GM23248 (cell line): ENCODE data around the gene CAPS. TPM values are rescaled to one million over a fixed set of nuclear protein-coding genes. Genes with fewer than 3 reads are reported as not detected.

Experiments
- DNase-seq: peaks from one replicate; pipeline ENCODE4 v3.0.0-alpha.2; 2015
- H2AFZ ChIP-seq: fragments of 200-600 bp; sonication (generic); 2 replicates; pipeline ENCODE4 v1.6.1; 2016; ENCODE audit warnings: antibody characterized with exemption
- H3F3A ChIP-seq: fragments of 200-600 bp; sonication (generic); 2 replicates; pipeline ENCODE4 v1.6.1; 2016; ENCODE audit warnings: mild to moderate bottlenecking, antibody characterized with exemption, mixed run types; ENCODE audit not compliant: insufficient read depth
- H3K27ac ChIP-seq: fragments of 200-600 bp; sonication (generic); 2 replicates; pipeline ENCODE4 v1.5.1; 2016; ENCODE audit warnings: mild to moderate bottlenecking
- H3K27me3 ChIP-seq: fragments of 200-600 bp; sonication (generic); replicated peaks from 2 replicates; pipeline ENCODE4 v1.6.1; 2016; ENCODE audit warnings: mild to moderate bottlenecking; ENCODE audit not compliant: insufficient read depth
- H3K36me3 ChIP-seq: fragments of 200-600 bp; sonication (generic); 2 replicates; pipeline ENCODE4 v1.6.1; 2016; ENCODE audit warnings: low read depth, mild to moderate bottlenecking
- H3K4me1 ChIP-seq: fragments of 200-600 bp; sonication (generic); 2 replicates; pipeline ENCODE4 v1.6.1; 2016; ENCODE audit warnings: mild to moderate bottlenecking; ENCODE audit not compliant: insufficient read depth
- H3K4me2 ChIP-seq: fragments of 200-600 bp; sonication (generic); one replicate; pipeline ENCODE4 v1.6.1; 2016; ENCODE audit warnings: mild to moderate bottlenecking; ENCODE audit not compliant: unreplicated experiment
- H3K4me3 ChIP-seq: fragments of 200-600 bp; sonication (generic); 2 replicates; pipeline ENCODE4 v1.5.1; 2016; ENCODE audit warnings: mild to moderate bottlenecking
- H3K79me2 ChIP-seq: fragments of 200-600 bp; sonication (generic); 2 replicates; pipeline ENCODE4 v1.6.1; 2016; ENCODE audit warnings: mild to moderate bottlenecking; ENCODE audit not compliant: insufficient read depth
- H3K9ac ChIP-seq: fragments of 200-600 bp; sonication (generic); 2 replicates; pipeline ENCODE4 v1.6.1; 2016; ENCODE audit warnings: mild to moderate bottlenecking
- H3K9me2 ChIP-seq: fragments of 200-600 bp; sonication (generic); 2 replicates; pipeline ENCODE4 v1.6.1; 2016; ENCODE audit warnings: mixed run types, mild to moderate bottlenecking, moderate library complexity; ENCODE audit not compliant: insufficient read depth
- H3K9me3 ChIP-seq: fragments of 200-600 bp; sonication (generic); one replicate; pipeline ENCODE4 v1.6.1; 2017; ENCODE audit warnings: low read depth
- H4K20me1 ChIP-seq: fragments of 200-600 bp; sonication (generic); 2 replicates; pipeline ENCODE4 v1.6.0; 2016; ENCODE audit not compliant: insufficient read depth
- EZH2 ChIP-seq: fragments of 200-600 bp; sonication (generic); IDR thresholded peaks from 2 replicates; pipeline ENCODE4 v1.6.1; 2018; ENCODE audit warnings: antibody characterized with exemption, mild to moderate bottlenecking; ENCODE audit not compliant: insufficient read depth, poor library complexity, severe bottlenecking
- EZH2phosphoT487 ChIP-seq: fragments of 200-600 bp; sonication (generic); IDR thresholded peaks from 2 replicates; pipeline ENCODE4 v1.6.1; 2018; ENCODE audit warnings: antibody characterized with exemption, moderate library complexity, mild to moderate bottlenecking, low read depth; ENCODE audit not compliant: insufficient read depth
- WGBS, 2 experiments: methylation state at CpG; one replicate each; pipeline ENCODE4 v1.1.6; 2015 to 2017; ENCODE audit warnings: low lambda C conversion rate in 2 of 2, low coverage in 1 of 2; ENCODE audit errors: missing lambda C conversion rate in 2 of 2; 5-methylcytosine and 5-hydroxymethylcytosine counted together
- in situ Hi-C: fragments of 300-500 bp; cut with MboI; formaldehyde crosslinking; loops from 2 replicates; pipeline ENCODE4 v1.15.0; 2020
- polyA plus RNA-seq: library from polyadenylated mRNA; unstranded; fragments of >200 nt; fragmentation: Nextera tagmentation; extraction: Ambion mirVana; gene quantifications from 2 replicates; pipeline ENCODE4 v1.2.1, GENCODE V29; 2016
- total RNA-seq: library from RNA; depleted of rRNA; stranded (reverse); fragments of >200 nt; shearing (Covaris generic); gene quantifications from 2 replicates; pipeline ENCODE4 v1.2.3, GENCODE V29; 2014

The CAPS gene
- total and polyA plus RNA-seq, 2 experiments from 2014 or later = 6.7 to 16.1 TPM

- no peaks in the 10 kb centered on the region for H3K79me2 ChIP-seq
- TF ChIP-seq EZH2 = no peak
- TF ChIP-seq EZH2phosphoT487 = no peak
- WGBS, 2 experiments = 92% methylated on average over 20 to 21 of the region's 21 CpGs
Measured at GRCh38 chr19:5921516-5922160, 7.6 kb downstream of the CAPS start.

DNA sequence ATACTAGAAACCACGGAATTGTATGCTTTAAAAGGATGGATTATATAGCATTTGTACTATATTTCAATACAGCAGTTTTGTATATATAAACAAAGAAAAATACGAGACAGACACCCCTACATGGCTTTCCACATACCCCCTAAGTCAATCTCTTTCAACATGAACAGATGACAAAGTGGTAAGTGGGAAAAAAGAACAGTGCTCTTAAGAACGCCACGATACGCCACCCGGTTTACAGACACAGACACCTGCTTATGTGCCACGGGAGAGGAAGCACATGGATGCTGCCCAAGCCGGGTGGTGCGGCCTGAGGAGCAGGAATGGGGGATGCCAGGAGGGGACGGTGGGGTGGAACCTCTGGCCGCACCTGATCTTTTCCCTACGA, 8.1 kb downstream of the CAPS start:
- no peak overlapping the region for H2AFZ ChIP-seq
- in situ Hi-C loops = no loop called here
- DNase-seq = no peak

More at GRCh38 chr19:5921516-5922160, 7.6 kb downstream of the CAPS start:
- Histone ChIP-seq H3K4me2 (no peak overlapping the region), H3K9ac (no peak overlapping the region), H3K27ac (no peak overlapping the region), H3K4me3 (no peak overlapping the region), H3F3A (peaks cover 6% of the 10 kb centered on the region), H3K36me3 (peaks cover 27% of the 10 kb centered on the region; the same call in 1 of the 2 replicates), H4K20me1 (no peaks in the 10 kb centered on the region), H3K27me3 (no peaks in the 10 kb centered on the region), H3K9me2 (no peaks in the 10 kb centered on the region), H3K9me3 (no peaks in the 10 kb centered on the region), H3K4me1 (peaks cover 6% of the 10 kb centered on the region), H2AFZ (no peak overlapping the region)
- in situ Hi-C loops = no loop called here
- no peak for DNase-seq

GRCh38 chr19:5923356-5923755, 9.3 kb downstream of the CAPS start:
- no peak for DNase-seq
- 91% methylated on average over 15 to 16 of the region's 16 CpGs for WGBS, 2 experiments

More for the DNA sequence above, 8.1 kb downstream of the CAPS start:
- Histone ChIP-seq H3K4me2 (no peak overlapping the region), H3K9ac (no peak overlapping the region), H3K9me3 (no peaks in the 10 kb centered on the region), H3K4me1 (peaks cover 11% of the 10 kb centered on the region), H3K79me2 (no peaks in the 10 kb centered on the region), H3K27me3 (no peaks in the 10 kb centered on the region), H3K27ac (no peak overlapping the region), H3F3A (peaks cover 10% of the 10 kb centered on the region), H3K4me3 (no peak overlapping the region), H4K20me1 (no peaks in the 10 kb centered on the region), H3K36me3 (peaks cover 27% of the 10 kb centered on the region; the same call in 1 of the 2 replicates), H3K9me2 (no peaks in the 10 kb centered on the region)
- WGBS, 2 experiments = 93 to 94% methylated on average over 12 of the region's 12 CpGs
- TF ChIP-seq EZH2 (no peak), EZH2phosphoT487 (no peak)

GRCh38 chr19:5925830-5926427, 11.9 kb downstream of the CAPS start:
- no peak overlapping the region for H2AFZ ChIP-seq
- no peaks in the 10 kb centered on the region for H3K9me2 ChIP-seq
- peaks cover 16% of the 10 kb centered on the region for H3K4me1 ChIP-seq
- no peaks in the 10 kb centered on the region for H3K27me3 ChIP-seq
- H4K20me1 ChIP-seq = no peaks in the 10 kb centered on the region
- H3K9ac ChIP-seq = peak overlapping the region; percentile 71
- H3K36me3 ChIP-seq = peaks cover 51% of the 10 kb centered on the region
- peak overlapping the region; percentile 89 for H3K27ac ChIP-seq
- DNase-seq = no peak
- no peak overlapping the region for H3K4me2 ChIP-seq
- in situ Hi-C loops = no loop called here
- no peak overlapping the region for H3K4me3 ChIP-seq
- 72 to 75% methylated on average over 18 of the region's 18 CpGs for WGBS, 2 experiments
- H3F3A ChIP-seq = peaks cover 29% of the 10 kb centered on the region
- TF ChIP-seq EZH2phosphoT487 (no peak), EZH2 (no peak)
- no peaks in the 10 kb centered on the region for H3K9me3 ChIP-seq
- no peaks in the 10 kb centered on the region for H3K79me2 ChIP-seq

More at GRCh38 chr19:5923356-5923755, 9.3 kb downstream of the CAPS start:
- no peak overlapping the region for H3K4me2 ChIP-seq
- TF ChIP-seq EZH2phosphoT487 = no peak
- TF ChIP-seq EZH2 = no peak
- no peaks in the 10 kb centered on the region for H3K79me2 ChIP-seq
- H2AFZ ChIP-seq = no peak overlapping the region
- H3K36me3 ChIP-seq = peaks cover 37% of the 10 kb centered on the region
- H4K20me1 ChIP-seq = no peaks in the 10 kb centered on the region
- in situ Hi-C loops = no loop called here
- no peaks in the 10 kb centered on the region for H3K27me3 ChIP-seq
- H3K4me1 ChIP-seq = peaks cover 16% of the 10 kb centered on the region
- no peaks in the 10 kb centered on the region for H3K9me2 ChIP-seq
- H3K9ac ChIP-seq = no peak overlapping the region
- no peak overlapping the region for H3K4me3 ChIP-seq
- peaks cover 22% of the 10 kb centered on the region for H3F3A ChIP-seq
- no peaks in the 10 kb centered on the region for H3K9me3 ChIP-seq
- H3K27ac ChIP-seq = no peak overlapping the region
